ENCODE results near the gene SKAP2. TPM values are rescaled to one million over a fixed set of nuclear protein-coding genes. Genes with fewer than 3 reads are reported as not detected.

SKAP2 gene
- total and polyA plus RNA-seq, 8 donors = 4.6 to 127 (median 9.6) TPM

DNA sequence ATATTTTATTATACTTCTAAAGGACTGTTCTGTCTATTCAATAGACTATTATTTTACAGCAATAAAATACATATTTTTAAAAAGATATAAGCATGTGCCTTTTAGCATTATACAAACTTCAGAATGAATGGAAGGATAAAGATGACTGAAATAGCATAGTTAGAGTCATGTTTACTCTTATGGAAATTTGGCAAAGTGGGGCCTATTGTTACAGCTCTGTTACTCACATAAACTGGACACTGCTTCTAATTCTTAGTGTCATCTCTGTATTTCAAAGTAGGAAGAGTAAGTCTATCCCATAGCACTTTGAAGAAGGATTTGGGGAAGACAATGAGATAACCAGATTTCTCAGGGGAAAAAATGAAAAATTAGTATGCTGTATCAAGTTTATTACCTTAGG, 168.2 kb downstream of the SKAP2 start:
- TF ChIP-seq POLR2AphosphoS5 (IDR thresholded peaks at IDR 0.05) (no peak), EP300 (IDR thresholded peaks at IDR 0.05) (no peak), POLR2A (IDR thresholded peaks at IDR 0.05) (no peak)
- TF ChIP-seq, protein P1, sequence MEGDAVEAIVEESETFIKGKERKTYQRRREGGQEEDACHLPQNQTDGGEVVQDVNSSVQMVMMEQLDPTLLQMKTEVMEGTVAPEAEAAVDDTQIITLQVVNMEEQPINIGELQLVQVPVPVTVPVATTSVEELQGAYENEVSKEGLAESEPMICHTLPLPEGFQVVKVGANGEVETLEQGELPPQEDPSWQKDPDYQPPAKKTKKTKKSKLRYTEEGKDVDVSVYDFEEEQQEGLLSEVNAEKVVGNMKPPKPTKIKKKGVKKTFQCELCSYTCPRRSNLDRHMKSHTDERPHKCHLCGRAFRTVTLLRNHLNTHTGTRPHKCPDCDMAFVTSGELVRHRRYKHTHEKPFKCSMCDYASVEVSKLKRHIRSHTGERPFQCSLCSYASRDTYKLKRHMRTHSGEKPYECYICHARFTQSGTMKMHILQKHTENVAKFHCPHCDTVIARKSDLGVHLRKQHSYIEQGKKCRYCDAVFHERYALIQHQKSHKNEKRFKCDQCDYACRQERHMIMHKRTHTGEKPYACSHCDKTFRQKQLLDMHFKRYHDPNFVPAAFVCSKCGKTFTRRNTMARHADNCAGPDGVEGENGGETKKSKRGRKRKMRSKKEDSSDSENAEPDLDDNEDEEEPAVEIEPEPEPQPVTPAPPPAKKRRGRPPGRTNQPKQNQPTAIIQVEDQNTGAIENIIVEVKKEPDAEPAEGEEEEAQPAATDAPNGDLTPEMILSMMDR (IDR thresholded peaks at IDR 0.05) = no peak
- no peak for DNase-seq
- no peaks in the 10 kb centered on the region for H3K4me1 ChIP-seq
- no peak overlapping the region for H3K27ac ChIP-seq
- no peak overlapping the region for H3K4me3 ChIP-seq
- no peaks in the 10 kb centered on the region for H3K36me3 ChIP-seq
- intact Hi-C loops (cut with DNase I; ENCODE audit: low total_unique reads) = no loop called here
- H3K9me3 ChIP-seq = no peaks in the 10 kb centered on the region
- peaks cover 0 to 4% (median 4%) of the 10 kb centered on the region in 3 donors for H3K27me3 ChIP-seq

DNA sequence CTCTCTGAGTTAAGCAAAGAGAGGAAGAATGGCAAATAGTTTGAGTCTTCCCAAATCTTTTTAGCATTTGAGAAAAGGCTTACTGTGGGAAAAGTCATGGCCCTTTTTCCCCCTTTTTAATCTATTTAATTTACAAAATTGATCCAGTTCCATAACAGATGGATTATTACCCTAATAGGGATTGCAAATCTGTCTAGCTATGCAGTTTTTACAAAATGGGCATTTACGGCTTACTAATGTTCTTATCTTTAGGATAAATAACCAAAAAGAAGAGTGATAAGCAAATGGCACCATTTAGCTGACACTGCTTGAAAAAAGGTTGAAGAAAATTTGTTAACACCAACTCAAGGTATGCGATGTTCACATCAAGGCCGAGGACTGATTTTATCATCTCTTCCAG, 169.7 kb downstream of the SKAP2 start:
- DNase-seq = no peak
- Histone ChIP-seq H3K4me1 (peaks cover 0 to 5% (median 0%) of the 10 kb centered on the region in 4 donors), H3K9me3 (no peaks in the 10 kb centered on the region), H3K27ac (no peak overlapping the region), H3K27me3 (peaks cover 0 to 4% (median 4%) of the 10 kb centered on the region in 3 donors), H3K36me3 (no peaks in the 10 kb centered on the region), H3K4me3 (no peak overlapping the region)
- intact Hi-C loops (cut with DNase I; ENCODE audit: low total_unique reads) = no loop called here
- no peak for TF ChIP-seq POLR2AphosphoS5 (IDR thresholded peaks at IDR 0.05)
- no peak for TF ChIP-seq EP300 (IDR thresholded peaks at IDR 0.05)
- TF ChIP-seq POLR2A (IDR thresholded peaks at IDR 0.05) = no peak
- TF ChIP-seq, protein P1 (IDR thresholded peaks at IDR 0.05) = no peak
- 78 to 92% (median 84%) methylated on average over 3 of the region's 3 CpGs for WGBS, 5 donors

DNA sequence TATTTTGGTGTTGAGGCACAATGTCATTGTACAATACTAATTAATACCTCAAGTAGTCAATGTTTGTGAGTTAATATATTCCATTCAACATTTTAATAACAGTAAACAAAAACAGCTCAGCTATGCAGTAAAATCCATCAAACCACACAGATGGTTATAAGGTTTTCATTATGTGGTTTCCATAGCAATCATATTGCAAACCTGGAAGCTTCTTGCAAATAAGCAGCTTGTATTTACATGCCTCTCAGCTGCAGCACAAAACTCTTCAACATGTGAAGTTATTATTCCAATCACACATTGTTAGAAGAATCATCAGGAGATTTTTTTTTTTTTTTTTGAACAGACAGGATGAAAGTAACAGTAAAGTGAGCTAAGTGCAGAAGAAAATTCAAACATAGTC, 170.2 kb downstream of the SKAP2 start:
- H3K27ac ChIP-seq = no peak overlapping the region
- TF ChIP-seq POLR2A (IDR thresholded peaks at IDR 0.05) (no peak), EP300 (IDR thresholded peaks at IDR 0.05) (no peak), POLR2AphosphoS5 (IDR thresholded peaks at IDR 0.05) (no peak)
- intact Hi-C loops (cut with DNase I; ENCODE audit: low total_unique reads) = no loop called here

DNA sequence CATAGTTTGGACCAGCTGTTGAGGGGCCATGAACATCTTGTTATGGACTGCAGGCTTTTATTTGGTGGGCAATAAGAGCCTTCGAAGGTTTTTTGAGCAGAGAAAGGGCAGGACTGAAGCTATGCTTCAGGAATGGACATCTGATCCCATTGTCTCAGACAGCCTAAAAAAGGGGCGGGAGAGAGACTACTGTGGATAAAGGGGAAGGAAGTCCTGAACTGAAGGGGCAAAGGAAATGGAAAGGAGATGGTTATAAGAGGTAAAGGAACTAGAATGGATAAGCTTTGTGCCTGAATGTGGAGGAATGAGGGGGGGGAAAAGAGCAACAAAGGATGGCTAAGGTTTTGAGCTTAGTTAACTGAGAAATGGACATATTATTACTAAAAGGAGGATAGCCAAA, 172.5 kb downstream of the SKAP2 start:
- no peak for TF ChIP-seq POLR2AphosphoS5 (IDR thresholded peaks at IDR 0.05)
- no peak for TF ChIP-seq EP300 (IDR thresholded peaks at IDR 0.05)
- TF ChIP-seq, protein P1 (IDR thresholded peaks at IDR 0.05) = no peak
- TF ChIP-seq POLR2A (IDR thresholded peaks at IDR 0.05) = no peak
- DNase-seq = no peak
- Histone ChIP-seq H3K27me3 (peaks cover 0 to 4% (median 4%) of the 10 kb centered on the region in 3 donors), H3K9me3 (no peaks in the 10 kb centered on the region), H3K36me3 (no peaks in the 10 kb centered on the region), H3K4me3 (no peak overlapping the region), H3K27ac (no peak overlapping the region), H3K4me1 (peaks cover 0 to 14% (median 5%) of the 10 kb centered on the region in 4 donors)
- intact Hi-C loops (cut with DNase I; ENCODE audit: low total_unique reads) = no loop called here
- WGBS, 5 donors = 68 to 82% (median 78%) methylated on average over 2 of the region's 2 CpGs

More for the DNA sequence above, 170.2 kb downstream of the SKAP2 start:
- Histone ChIP-seq H3K4me3 (no peak overlapping the region), H3K4me1 (peaks cover 0 to 11% (median 1%) of the 10 kb centered on the region in 4 donors), H3K9me3 (no peaks in the 10 kb centered on the region), H3K36me3 (no peaks in the 10 kb centered on the region), H3K27me3 (peaks cover 0 to 4% (median 4%) of the 10 kb centered on the region in 3 donors)
- DNase-seq = no peak

DNA sequence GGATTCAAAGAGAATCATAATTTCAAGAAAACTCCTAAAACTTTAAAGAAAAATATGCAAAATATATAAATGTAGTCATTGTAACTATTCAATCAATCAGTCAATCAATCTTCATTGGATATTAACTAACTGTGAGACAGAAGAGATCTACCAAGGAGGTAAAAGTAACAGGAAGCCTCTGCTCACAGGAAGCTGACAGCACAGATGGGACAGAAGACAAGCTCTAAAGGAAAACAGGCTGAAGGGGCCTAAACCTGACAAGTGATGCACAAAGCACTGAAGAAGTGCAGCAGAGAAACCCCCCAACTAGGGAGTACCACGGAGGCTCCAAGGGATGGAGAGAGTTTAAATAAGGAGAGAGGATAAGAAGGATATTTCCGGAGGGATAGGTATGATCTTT, 173.0 kb downstream of the SKAP2 start:
- peaks cover 0 to 18% (median 5%) of the 10 kb centered on the region in 4 donors for H3K4me1 ChIP-seq
- no peak overlapping the region for H3K4me3 ChIP-seq
- TF ChIP-seq POLR2AphosphoS5 (IDR thresholded peaks at IDR 0.05) (no peak), EP300 (IDR thresholded peaks at IDR 0.05) (no peak), POLR2A (IDR thresholded peaks at IDR 0.05) (no peak)
- no peaks in the 10 kb centered on the region for H3K9me3 ChIP-seq
- 60 to 86% (median 69%) methylated on average over 2 of the region's 2 CpGs for WGBS, 5 donors
- intact Hi-C loops (cut with DNase I; ENCODE audit: low total_unique reads) = no loop called here
- DNase-seq = no peak
- H3K27me3 ChIP-seq = peaks cover 0 to 4% (median 4%) of the 10 kb centered on the region in 3 donors
- H3K27ac ChIP-seq = no peak overlapping the region
- no peaks in the 10 kb centered on the region for H3K36me3 ChIP-seq
